GM13976 (cell line): Measurements from ENCODE around the gene MYO18A.
"Not testable (repeated sequence)": the region's sequence is repeated elsewhere in the genome, so short reads cannot be mapped to it uniquely, and the experiment has no call there.

Experiments
- DNase-seq: peaks from one replicate; pipeline ENCODE4 v3.0.0; 2012; ENCODE audit warnings: low spot score
- in situ Hi-C: fragments of 300-500 bp; cut with MboI; formaldehyde crosslinking; loops from one replicate; pipeline ENCODE4 v1.12.0; 2022; ENCODE audit warnings: low sequenced_read_pairs, mixed read lengths, inconsistent platforms; ENCODE audit not compliant: unreplicated experiment
- TF ChIP-seq, protein P1 (sequence below): IDR thresholded peaks from 2 replicates; pipeline ENCODE4 v1.5.1; 2012; ENCODE audit warnings: borderline replicate concordance, mild to moderate bottlenecking; ENCODE audit not compliant: insufficient read depth; ENCODE audit errors: extremely low read depth, missing control alignments, control extremely low read depth

The MYO18A gene

GRCh38 chr17:29091606-29092289 lies 88.5 kb downstream of the MYO18A start:
- DNase-seq: no peak
- TF ChIP-seq, protein P1, sequence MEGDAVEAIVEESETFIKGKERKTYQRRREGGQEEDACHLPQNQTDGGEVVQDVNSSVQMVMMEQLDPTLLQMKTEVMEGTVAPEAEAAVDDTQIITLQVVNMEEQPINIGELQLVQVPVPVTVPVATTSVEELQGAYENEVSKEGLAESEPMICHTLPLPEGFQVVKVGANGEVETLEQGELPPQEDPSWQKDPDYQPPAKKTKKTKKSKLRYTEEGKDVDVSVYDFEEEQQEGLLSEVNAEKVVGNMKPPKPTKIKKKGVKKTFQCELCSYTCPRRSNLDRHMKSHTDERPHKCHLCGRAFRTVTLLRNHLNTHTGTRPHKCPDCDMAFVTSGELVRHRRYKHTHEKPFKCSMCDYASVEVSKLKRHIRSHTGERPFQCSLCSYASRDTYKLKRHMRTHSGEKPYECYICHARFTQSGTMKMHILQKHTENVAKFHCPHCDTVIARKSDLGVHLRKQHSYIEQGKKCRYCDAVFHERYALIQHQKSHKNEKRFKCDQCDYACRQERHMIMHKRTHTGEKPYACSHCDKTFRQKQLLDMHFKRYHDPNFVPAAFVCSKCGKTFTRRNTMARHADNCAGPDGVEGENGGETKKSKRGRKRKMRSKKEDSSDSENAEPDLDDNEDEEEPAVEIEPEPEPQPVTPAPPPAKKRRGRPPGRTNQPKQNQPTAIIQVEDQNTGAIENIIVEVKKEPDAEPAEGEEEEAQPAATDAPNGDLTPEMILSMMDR: no peak
- in situ Hi-C loops: no loop called here

DNA sequence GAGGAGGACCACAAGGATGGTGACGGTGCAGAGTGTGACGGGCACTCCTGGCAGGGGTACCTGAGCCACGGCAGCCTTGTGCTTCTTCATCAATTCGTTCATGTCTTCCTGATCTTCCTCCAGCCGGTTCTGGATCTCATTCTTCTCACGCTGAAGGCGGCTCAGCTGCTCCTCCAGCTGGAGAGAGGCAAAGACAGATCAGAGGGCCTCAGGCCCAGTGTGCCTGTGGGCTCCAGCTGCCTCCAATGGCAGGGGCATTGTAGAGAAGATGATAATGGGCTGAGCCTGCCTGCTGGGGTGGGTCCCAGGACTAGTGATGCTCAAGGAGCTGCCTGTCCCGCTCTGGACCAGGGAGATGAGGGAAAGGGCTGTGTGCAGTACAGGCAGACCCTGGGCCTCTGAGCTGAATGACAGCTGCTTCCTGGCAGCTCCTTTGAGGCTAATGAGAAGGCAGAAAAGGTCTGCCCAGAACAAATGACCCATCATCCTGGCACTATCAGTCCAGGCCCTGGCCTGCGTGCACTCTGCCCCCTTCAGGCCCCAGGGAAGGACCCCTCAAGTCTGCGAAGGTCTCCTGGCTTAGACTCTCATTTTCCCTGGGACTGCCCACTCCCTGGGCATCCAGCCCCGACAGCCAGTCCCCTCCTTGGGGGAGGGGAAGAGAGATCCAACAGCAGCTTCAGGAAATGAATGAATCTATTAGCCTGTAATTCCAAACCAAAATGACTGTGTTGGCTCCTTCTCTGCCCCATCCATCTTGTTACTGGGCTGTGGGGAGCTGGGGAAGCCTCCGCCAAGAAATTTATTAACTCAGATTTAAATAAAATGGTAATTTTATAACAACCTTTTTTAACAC lies 89.2 kb downstream of the MYO18A start:
- no peak for DNase-seq
- TF ChIP-seq, protein P1: no peak
- in situ Hi-C loops: no loop called here

DNA sequence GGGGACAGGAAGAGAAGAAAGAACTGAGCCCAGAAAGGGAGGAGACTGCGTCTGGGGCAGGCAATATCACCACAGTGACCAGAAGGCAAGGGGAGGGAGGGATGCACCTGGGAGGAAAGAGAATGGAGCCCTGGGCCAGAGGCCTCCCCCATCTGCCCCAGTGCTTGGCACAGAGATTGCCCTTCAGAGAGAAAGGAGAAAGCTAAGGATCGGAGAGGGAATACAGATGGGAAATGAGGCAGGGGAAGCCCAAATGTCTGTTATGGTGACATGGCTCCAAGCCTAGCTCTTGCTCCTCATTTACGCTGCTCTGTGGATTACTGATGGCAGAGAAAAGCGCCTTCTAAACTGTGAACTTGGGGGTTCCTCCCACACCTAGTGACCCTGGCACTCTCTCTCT lies 90.1 kb downstream of the MYO18A start:
- TF ChIP-seq, protein P1: no peak
- no peak for DNase-seq
- in situ Hi-C loops: no loop called here

GRCh38 chr17:29089601-29090044 lies 90.6 kb downstream of the MYO18A start:
- TF ChIP-seq, protein P1: no peak
- DNase-seq: no peak
- in situ Hi-C loops: no loop called here

- DNase-seq, in situ Hi-C loops: not testable (repeated sequence)
Observed at GRCh38 chr17:29088782-29089181, 91.4 kb downstream of the MYO18A start.

- in situ Hi-C loops: no loop called here
- TF ChIP-seq, protein P1: no peak
- no peak for DNase-seq
Observed at GRCh38 chr17:29086628-29087332, 93.4 kb downstream of the MYO18A start.
